Keratinocyte (primary cell): Measurements from ENCODE around the gene DLX2. TPM values are rescaled to one million over a fixed set of nuclear protein-coding genes. Genes with fewer than 3 reads are reported as not detected.

Experiments used
- DNase-seq: peaks from one replicate; pipeline ENCODE4 v3.0.0-alpha.2; 2011; ENCODE audit warnings: low read depth, missing footprints, low spot score
- FAIRE-seq: peaks from 2 replicates; lab custom pipeline; 2011; peaks lifted over from hg19 to GRCh38; lab: Jason Lieb, UNC
- H2AFZ ChIP-seq: 2 replicates; pipeline ENCODE4 v1.6.0; 2012; ENCODE audit warnings: low read length, control low read depth, inconsistent platforms; ENCODE audit not compliant: control insufficient read depth
- H3K27ac ChIP-seq: 2 replicates; pipeline ENCODE4 v1.5.1; 2011; ENCODE audit warnings: low read length; ENCODE audit not compliant: control insufficient read depth, insufficient read depth
- H3K27me3 ChIP-seq: 3 replicates; pipeline ENCODE4 v1.6.0; 2011; ENCODE audit warnings: low read length; ENCODE audit not compliant: control insufficient read depth, insufficient read depth; ENCODE audit errors: extremely low read depth
- H3K36me3 ChIP-seq, 2 experiments: 2 replicates in 1 of 2; 3 replicates in 1 of 2; pipeline ENCODE4 v1.5.1; 2011; ENCODE audit warnings: low read length in 2 of 2, mild to moderate bottlenecking in 1 of 2; ENCODE audit not compliant: control insufficient read depth in 2 of 2, insufficient read depth in 2 of 2; ENCODE audit errors: extremely low read depth in 1 of 2
- H3K4me1 ChIP-seq: 3 replicates; pipeline ENCODE4 v1.5.1; 2011; ENCODE audit warnings: low read length; ENCODE audit not compliant: control insufficient read depth, insufficient read depth; ENCODE audit errors: extremely low read depth
- H3K4me2 ChIP-seq: 3 replicates; pipeline ENCODE4 v1.6.0; 2011; ENCODE audit warnings: low read depth, low read length; ENCODE audit not compliant: control insufficient read depth, insufficient read depth; ENCODE audit errors: extremely low read depth
- H3K4me3 ChIP-seq, 3 experiments: fragments of 200-600 bp in 1 of 3; sonication (generic) in 1 of 3; 2 replicates in 2 of 3; 3 replicates in 1 of 3; pipeline ENCODE4 v1.5.1; 2011 to 2016; ENCODE audit warnings: low read length in 3 of 3, mild to moderate bottlenecking in 3 of 3, control low read depth in 2 of 3, inconsistent platforms in 1 of 3, low read depth in 1 of 3, mixed read lengths in 1 of 3, mixed run types in 1 of 3, moderate library complexity in 1 of 3; ENCODE audit not compliant: control insufficient read depth in 2 of 3, insufficient read depth in 2 of 3; ENCODE audit errors: extremely low read depth in 1 of 3
- H3K79me2 ChIP-seq: 2 replicates; pipeline ENCODE4 v1.6.0; 2012; ENCODE audit warnings: low read length; ENCODE audit not compliant: control insufficient read depth, insufficient read depth
- H3K9ac ChIP-seq: 3 replicates; pipeline ENCODE4 v1.6.0; 2011; ENCODE audit warnings: low read length; ENCODE audit not compliant: control insufficient read depth, insufficient read depth; ENCODE audit errors: extremely low read depth
- H3K9me1 ChIP-seq: 3 replicates; pipeline ENCODE4 v1.6.0; 2011; ENCODE audit warnings: low read length; ENCODE audit not compliant: control insufficient read depth, insufficient read depth; ENCODE audit errors: extremely low read depth
- H3K9me3 ChIP-seq: 2 replicates; pipeline ENCODE4 v1.5.1; 2012; ENCODE audit warnings: low read depth, low read length; ENCODE audit not compliant: control insufficient read depth
- H4K20me1 ChIP-seq: 3 replicates; pipeline ENCODE4 v1.6.0; 2011; ENCODE audit warnings: low read length; ENCODE audit not compliant: control insufficient read depth, insufficient read depth; ENCODE audit errors: extremely low read depth
- CTCF ChIP-seq, 3 experiments: IDR thresholded peaks in 1 of 3; conservative IDR thresholded peaks in 1 of 3; optimal IDR thresholded peaks in 1 of 3; 2 replicates in 2 of 3; 3 replicates in 1 of 3; pipeline versions ENCODE3 to v1.5.1; 2011; ENCODE audit warnings: low read length in 3 of 3, mild to moderate bottlenecking in 3 of 3, moderate library complexity in 2 of 3, control low read depth in 1 of 3, inconsistent platforms in 1 of 3; ENCODE audit not compliant: insufficient read depth in 2 of 3; ENCODE audit errors: extremely low read depth in 1 of 3
- EZH2 ChIP-seq: IDR thresholded peaks from one replicate; pipeline ENCODE4 v1.6.1; 2012; ENCODE audit warnings: inconsistent platforms, mild to moderate bottlenecking, low read length, moderate library complexity
- dilution Hi-C: fragments of 300-500 bp; cut with MboI; formaldehyde crosslinking; loops from one replicate; pipeline ENCODE4 v1.7.0; 2020; ENCODE audit warnings: low sequenced_read_pairs; ENCODE audit not compliant: extremely low pct_ligation_motif_present
- polyA plus RNA-seq, 5 experiments: library from polyadenylated mRNA; depleted of rRNA in 3 of 5; stranded (reverse) in 3 of 5; stranded (forward) in 1 of 5; unstranded in 1 of 5; fragments of >200 nt; gene quantifications; 1 replicate in 1 of 5; 2 replicates in 3 of 5; 3 replicates in 1 of 5; pipeline versions ENCODE4 v1.2.1 to v1.2.3, GENCODE V29; 2011 to 2012; ENCODE audit warnings: missing spikeins in 2 of 5, low read depth in 1 of 5, low replicate concordance in 1 of 5

DLX2 gene
- polyA plus RNA-seq, 1 donor (not counting 4 experiments of a cell fraction or from before 2014, with no cell fraction given) = 0.29 TPM

- no peaks in the 10 kb centered on the region for H4K20me1 ChIP-seq
These were observed 30.0 kb downstream of the DLX2 start for GRCh38 chr2:172072706-172073105.

GRCh38 chr2:172072303-172072702, 30.4 kb downstream of the DLX2 start:
- Histone ChIP-seq H4K20me1 (no peaks in the 10 kb centered on the region), H3K4me1 (no peaks in the 10 kb centered on the region), H3K36me3 (no peaks in the 10 kb centered on the region), H3K4me3 (no peak overlapping the region), H3K9me3 (no peaks in the 10 kb centered on the region), H3K9me1 (no peaks in the 10 kb centered on the region), H2AFZ (no peak overlapping the region), H3K27me3 (no peaks in the 10 kb centered on the region), H3K4me2 (no peak overlapping the region), H3K79me2 (no peaks in the 10 kb centered on the region), H3K9ac (no peak overlapping the region), H3K27ac (no peak overlapping the region)
- no peak for DNase-seq
- TF ChIP-seq EZH2 = no peak
- TF ChIP-seq CTCF (optimal IDR thresholded peaks at IDR 0.05 in 1 of 3, IDR thresholded peaks at IDR 0.05 in 1 of 3, conservative IDR thresholded peaks at IDR 0.05 in 1 of 3; ENCODE audit: extremely low read depth in 1 of 3, insufficient read depth in 2 of 3, low read length in 3 of 3) = no peak
- FAIRE-seq = no peak
- dilution Hi-C loops = no loop called here

More at GRCh38 chr2:172072706-172073105, 30.0 kb downstream of the DLX2 start:
- no peak for TF ChIP-seq EZH2
- TF ChIP-seq CTCF (optimal IDR thresholded peaks at IDR 0.05 in 1 of 3, IDR thresholded peaks at IDR 0.05 in 1 of 3, conservative IDR thresholded peaks at IDR 0.05 in 1 of 3; ENCODE audit: extremely low read depth in 1 of 3, insufficient read depth in 2 of 3, low read length in 3 of 3) = no peak
- no peaks in the 10 kb centered on the region for H3K9me1 ChIP-seq
- H3K36me3 ChIP-seq = no peaks in the 10 kb centered on the region
- dilution Hi-C loops = no loop called here
- H3K79me2 ChIP-seq = no peaks in the 10 kb centered on the region
- H3K9ac ChIP-seq = no peak overlapping the region
- FAIRE-seq = no peak
- no peaks in the 10 kb centered on the region for H3K27me3 ChIP-seq
- no peaks in the 10 kb centered on the region for H3K9me3 ChIP-seq
- DNase-seq = no peak
- no peaks in the 10 kb centered on the region for H3K4me1 ChIP-seq
- no peak overlapping the region for H3K27ac ChIP-seq
- H3K4me2 ChIP-seq = no peak overlapping the region
- no peak overlapping the region for H2AFZ ChIP-seq
- no peak overlapping the region for H3K4me3 ChIP-seq
